SK-N-MC (cell line): Measurements from ENCODE around the gene PCDHA5.
A peak's percentile ranks its signal among the peaks of the same experiment; 100 is the strongest.
"Not testable (repeated sequence)": the region's sequence is repeated elsewhere in the genome, so short reads cannot be mapped to it uniquely, and the experiment has no call there.

Experiments
- DNase-seq: peaks from one replicate; pipeline ENCODE4 v3.0.0-alpha.2; 2011; ENCODE audit warnings: low read depth, low spot score
- H3K27ac ChIP-seq: fragments of 200-600 bp; sonication (generic); 2 replicates; pipeline ENCODE4 v1.5.1; 2016; ENCODE audit warnings: mixed run types
- H3K36me3 ChIP-seq: fragments of 200-600 bp; sonication (generic); 2 replicates; pipeline ENCODE4 v1.6.1; 2017; ENCODE audit warnings: antibody characterized with exemption, low read length, mixed read lengths; ENCODE audit not compliant: insufficient read depth
- H3K4me3 ChIP-seq: fragments of 200-600 bp; sonication (generic); 2 replicates; pipeline ENCODE4 v1.5.1; 2016
- H3K9ac ChIP-seq: fragments of 200-600 bp; sonication (generic); 2 replicates; pipeline ENCODE4 v1.8.0; 2017; ENCODE audit warnings: mixed run types, mixed read lengths; ENCODE audit not compliant: insufficient read length
- H3K9me3 ChIP-seq: fragments of 200-600 bp; sonication (generic); 2 replicates; pipeline ENCODE4 v1.6.1; 2017; ENCODE audit warnings: low read depth, mild to moderate bottlenecking, antibody characterized with exemption, low read length, moderate library complexity, mixed read lengths
- EZH2 ChIP-seq: fragments of 200-600 bp; sonication (generic); IDR thresholded peaks from one replicate; pipeline ENCODE4 v1.6.1; 2017; ENCODE audit warnings: antibody characterized with exemption
- FOXP2 ChIP-seq: optimal IDR thresholded peaks from 2 replicates; pipeline ENCODE3; 2011; ENCODE audit warnings: mild to moderate bottlenecking, moderate library complexity; ENCODE audit not compliant: insufficient read depth; ENCODE audit errors: extremely low read length, control extremely low read depth
- POLR2AphosphoS5 ChIP-seq: IDR thresholded peaks from 2 replicates; pipeline ENCODE4 v1.6.1; 2012; ENCODE audit warnings: mild to moderate bottlenecking, low read depth, low read length, borderline replicate concordance

PCDHA5 gene

GRCh38 chr5:140822281-140822629 lies 842 bp downstream of the PCDHA5 start:
- H3K27ac ChIP-seq: no peak overlapping the region
- peak overlapping the region; percentile 86 for H3K9ac ChIP-seq
- peak overlapping the region; percentile 87 for H3K4me3 ChIP-seq
- no peak for TF ChIP-seq FOXP2
- no peak for TF ChIP-seq EZH2
- TF ChIP-seq POLR2AphosphoS5: no peak
- H3K9me3 ChIP-seq: no peaks in the 10 kb centered on the region; the same call in 1 of the 2 replicates
- no peaks in the 10 kb centered on the region for H3K36me3 ChIP-seq
- no peak for DNase-seq

DNA sequence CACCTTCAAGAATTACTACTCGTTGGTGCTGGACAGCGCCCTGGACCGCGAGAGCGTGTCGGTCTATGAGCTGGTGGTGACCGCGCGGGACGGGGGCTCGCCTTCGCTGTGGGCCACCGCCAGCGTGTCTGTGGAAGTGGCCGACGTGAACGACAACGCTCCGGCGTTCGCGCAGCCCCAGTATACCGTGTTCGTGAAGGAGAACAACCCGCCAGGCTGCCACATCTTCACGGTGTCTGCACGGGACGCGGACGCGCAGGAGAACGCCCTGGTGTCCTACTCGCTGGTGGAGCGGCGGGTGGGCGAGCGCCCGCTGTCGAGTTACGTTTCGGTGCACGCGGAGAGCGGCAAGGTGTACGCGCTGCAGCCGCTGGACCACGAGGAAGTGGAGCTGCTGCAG lies 1.6 kb downstream of the PCDHA5 start:
- not testable (repeated sequence) for DNase-seq, H3K9me3 ChIP-seq, H3K4me3 ChIP-seq, H3K36me3 ChIP-seq, H3K9ac ChIP-seq, H3K27ac ChIP-seq

DNA sequence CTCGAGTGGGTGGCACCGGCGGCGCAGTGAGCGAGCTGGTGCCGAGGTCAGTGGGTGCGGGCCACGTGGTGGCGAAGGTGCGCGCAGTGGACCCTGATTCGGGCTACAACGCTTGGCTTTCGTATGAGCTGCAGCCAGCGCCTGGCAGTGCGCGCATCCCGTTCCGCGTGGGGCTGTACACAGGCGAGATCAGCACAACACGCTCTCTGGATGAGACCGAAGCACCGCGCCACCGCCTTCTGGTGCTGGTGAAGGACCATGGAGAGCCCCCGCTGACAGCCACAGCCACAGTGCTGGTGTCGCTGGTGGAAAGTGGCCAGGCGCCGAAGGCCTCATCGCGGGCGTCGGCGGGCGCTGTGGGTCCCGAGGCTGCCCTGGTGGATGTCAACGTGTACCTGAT lies 2.1 kb downstream of the PCDHA5 start:
- TF ChIP-seq EZH2 (no peak), POLR2AphosphoS5 (no peak), FOXP2 (no peak)

GRCh38 chr5:140827704-140828361 lies 6.4 kb downstream of the PCDHA5 start, which contains the start of gene PCDHA6:
Gene PCDHA6 (plus strand): TSS chr5:140827960. CDS start chr5:140828092, 132 bp downstream.
- no peak within 1 kb of the TSS for H3K27ac ChIP-seq
- H3K36me3 ChIP-seq: no peaks in the 10 kb centered on the region
- no peaks in the 10 kb centered on the region; the same call in 1 of the 2 replicates for H3K9me3 ChIP-seq
- DNase-seq: no peak
- H3K9ac ChIP-seq: no peak within 1 kb of the TSS
- H3K4me3 ChIP-seq: no peak within 1 kb of the TSS
- TF ChIP-seq FOXP2 (no peak), POLR2AphosphoS5 (no peak), EZH2 (no peak)

More for the DNA sequence above, 2.1 kb downstream of the PCDHA5 start:
- Histone ChIP-seq H3K9me3 (no peaks in the 10 kb centered on the region; the same call in 1 of the 2 replicates), H3K4me3 (no peak overlapping the region), H3K36me3 (no peaks in the 10 kb centered on the region), H3K27ac (no peak overlapping the region), H3K9ac (no peak overlapping the region)
- DNase-seq: no peak

DNA sequence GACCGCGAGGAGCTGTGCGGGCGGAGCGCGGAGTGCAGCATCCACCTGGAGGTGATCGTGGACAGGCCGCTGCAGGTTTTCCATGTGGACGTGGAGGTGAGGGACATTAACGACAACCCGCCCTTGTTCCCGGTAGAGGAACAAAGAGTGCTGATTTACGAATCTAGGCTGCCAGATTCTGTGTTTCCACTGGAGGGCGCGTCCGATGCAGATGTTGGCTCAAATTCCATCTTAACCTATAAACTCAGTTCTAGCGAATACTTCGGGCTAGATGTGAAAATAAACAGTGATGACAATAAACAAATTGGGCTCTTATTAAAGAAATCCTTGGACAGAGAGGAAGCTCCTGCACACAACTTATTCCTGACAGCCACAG lies 6.9 kb downstream of the PCDHA5 start:
- no peaks in the 10 kb centered on the region for H3K36me3 ChIP-seq
- no peak overlapping the region for H3K9ac ChIP-seq
- DNase-seq: no peak
- no peaks in the 10 kb centered on the region; the same call in 1 of the 2 replicates for H3K9me3 ChIP-seq
- TF ChIP-seq POLR2AphosphoS5 (no peak), FOXP2 (no peak), EZH2 (no peak)
- H3K27ac ChIP-seq: no peak overlapping the region
- H3K4me3 ChIP-seq: no peak overlapping the region

GRCh38 chr5:140829511-140830501 lies 8.4 kb downstream of the PCDHA5 start:
- not testable (repeated sequence) for H3K9me3 ChIP-seq, H3K4me3 ChIP-seq, DNase-seq, H3K36me3 ChIP-seq, H3K9ac ChIP-seq, H3K27ac ChIP-seq

DNA sequence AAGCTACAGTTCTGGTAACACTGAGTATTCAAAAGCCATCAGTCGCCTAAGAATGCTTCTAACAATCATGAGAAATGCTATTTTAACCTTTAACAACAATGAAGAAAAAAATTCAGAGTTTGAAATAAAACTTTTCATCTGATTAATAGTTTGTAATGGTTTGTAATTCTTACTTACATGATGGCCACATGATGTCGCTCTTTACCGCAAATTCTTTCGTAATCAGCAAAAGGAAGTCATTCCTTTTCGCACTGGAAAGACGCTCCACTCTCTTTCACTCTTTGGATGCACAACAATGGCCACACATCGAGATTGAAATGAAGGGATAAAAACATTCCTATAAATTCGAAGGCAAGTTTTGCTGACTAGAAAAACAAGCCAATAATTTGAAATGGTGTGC lies 12.6 kb downstream of the PCDHA5 start, which contains the start of gene PCDHA7:
TSS of gene PCDHA7 (plus strand) at position 277 of the 400 bp plus-strand sequence. CDS start at position 392, 115 bp downstream.
- no peak within 1 kb of the TSS for H3K4me3 ChIP-seq
- no peaks in the 10 kb centered on the region for H3K36me3 ChIP-seq
- H3K27ac ChIP-seq: no peak within 1 kb of the TSS
- H3K9me3 ChIP-seq: no peaks in the 10 kb centered on the region
- DNase-seq: no peak
- TF ChIP-seq EZH2 (no peak), POLR2AphosphoS5 (no peak), FOXP2 (no peak)
- no peak within 1 kb of the TSS for H3K9ac ChIP-seq

DNA sequence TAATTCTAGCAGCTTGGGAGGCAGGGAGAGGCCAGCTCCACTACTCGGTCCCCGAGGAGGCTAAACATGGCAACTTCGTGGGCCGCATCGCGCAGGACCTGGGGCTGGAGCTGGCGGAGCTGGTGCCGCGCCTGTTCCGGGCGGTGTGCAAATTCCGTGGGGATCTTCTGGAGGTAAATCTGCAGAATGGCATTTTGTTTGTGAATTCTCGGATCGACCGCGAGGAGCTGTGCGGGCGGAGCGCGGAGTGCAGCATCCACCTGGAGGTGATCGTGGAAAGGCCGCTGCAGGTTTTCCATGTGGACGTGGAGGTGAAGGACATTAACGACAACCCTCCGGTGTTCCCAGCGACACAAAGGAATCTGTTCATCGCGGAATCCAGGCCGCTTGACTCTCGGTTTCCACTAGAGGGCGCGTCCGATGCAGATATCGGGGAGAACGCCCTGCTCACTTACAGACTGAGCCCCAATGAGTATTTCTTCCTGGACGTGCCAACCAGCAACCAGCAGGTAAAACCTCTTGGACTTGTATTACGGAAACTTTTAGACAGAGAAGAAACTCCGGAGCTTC lies 13.1 kb downstream of the PCDHA5 start:
- H3K9ac ChIP-seq, H3K9me3 ChIP-seq, DNase-seq, H3K27ac ChIP-seq, H3K4me3 ChIP-seq, H3K36me3 ChIP-seq: not testable (repeated sequence)
